ENCODE data around the gene PIWIL4. TPM values are rescaled to one million over a fixed set of nuclear protein-coding genes. Genes with fewer than 3 reads are reported as not detected.

Gene PIWIL4
- total and polyA plus RNA-seq, 2 of the 8 experiments (the other 6 are each of a cell fraction or from before 2014, with no cell fraction given) = 0.51 to 0.52 TPM

DNA sequence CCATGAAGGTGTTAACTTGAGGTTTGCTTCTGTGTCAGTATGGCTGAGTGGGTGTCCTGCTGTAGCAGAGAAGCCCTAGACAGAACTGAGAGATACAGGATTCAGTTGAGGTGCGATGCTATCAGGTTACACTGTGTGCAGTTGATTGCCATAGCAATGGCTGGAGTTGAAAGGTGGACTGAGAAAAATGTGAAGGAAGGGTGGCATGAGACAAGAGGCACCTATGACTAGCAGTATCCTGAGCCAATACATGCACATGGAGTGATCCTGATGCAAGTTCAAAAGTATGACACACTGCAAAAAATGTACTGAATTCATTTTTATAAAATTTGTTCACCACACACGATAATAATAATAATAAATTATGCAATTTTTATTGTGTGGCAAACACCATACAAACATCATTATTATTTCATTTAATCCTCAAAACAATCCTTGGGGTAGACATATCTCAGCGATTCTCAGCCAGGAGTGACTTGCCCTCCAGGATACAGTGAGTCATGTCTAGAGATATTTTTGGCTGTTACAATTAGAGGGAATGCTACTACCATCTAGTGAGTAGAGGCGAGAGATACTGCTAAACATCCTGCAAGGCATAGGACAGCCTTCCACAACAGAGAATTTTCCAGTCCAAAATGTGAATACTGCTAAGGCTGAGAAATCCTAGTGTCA, 3.9 kb upstream of the PIWIL4 start:
- H3K23ac ChIP-seq (ENCODE audit: insufficient read length) = no peak overlapping the region
- no peak overlapping the region for H4K5ac ChIP-seq (ENCODE audit: insufficient read length, low read depth, low read length)
- no peaks in the 10 kb centered on the region for H3K9me3 ChIP-seq (ENCODE audit: insufficient read depth in 2 of 2, low read depth in 1 of 2, low read length in 1 of 2)
- H3K27me3 ChIP-seq (replicated peaks in 1 of 4; ENCODE audit: control insufficient read depth in 3 of 4, extremely low read depth in 1 of 4, insufficient read depth in 3 of 4, low read length in 3 of 4) = no peaks in the 10 kb centered on the region; a peak in 1 of 7 replicates
- peak overlapping the region; percentile 19; the same call in 1 of the 2 replicates for H2BK5ac ChIP-seq (ENCODE audit: low read depth, low read length)
- no peak overlapping the region for H2AFZ ChIP-seq (ENCODE audit: low read length)
- H2BK12ac ChIP-seq (ENCODE audit: low read depth, low read length) = no peak overlapping the region
- H2BK20ac ChIP-seq (ENCODE audit: low read length) = no peak overlapping the region
- ChIA-PET POLR2A (ENCODE audit: partially characterized antibody) (no interaction called here), CTCF (ENCODE audit: partially characterized antibody) (interaction anchor here (0.9 to 1.7 kb wide), 2 partner anchors 11 to 42 kb away, joined by 5 read pairs; no protein-coding TSS in a partner anchor)
- H3K14ac ChIP-seq (ENCODE audit: insufficient read length) = no peak overlapping the region
- no peak overlapping the region; the same call in 1 of the 2 replicates for H2AK5ac ChIP-seq (ENCODE audit: low read depth, low read length)
- TF ChIP-seq KDM1A (IDR thresholded peaks at IDR 0.05; ENCODE audit: borderline replicate concordance, low read length) = no peak
- peak; percentile 5 to 33; a peak in 1 of 4 replicates for TF ChIP-seq RAD21 (IDR thresholded peaks at IDR 0.05 in 1 of 2, conservative IDR thresholded peaks at IDR 0.05 in 1 of 2; ENCODE audit: low read depth in 2 of 2, low read length in 2 of 2)
- no peaks in the 10 kb centered on the region for H3K79me2 ChIP-seq (ENCODE audit: control insufficient read depth in 1 of 2, insufficient read depth in 2 of 2, low read length in 2 of 2)
- no peak overlapping the region for H2BK15ac ChIP-seq (ENCODE audit: low read length)
- no peak overlapping the region for H3K4me3 ChIP-seq (ENCODE audit: extremely low read depth in 1 of 4, insufficient read depth in 2 of 4, low read depth in 3 of 4, low read length in 4 of 4)
- H3K23me2 ChIP-seq (ENCODE audit: low read depth, low read length) = no peaks in the 10 kb centered on the region
- no peaks in the 10 kb centered on the region for H3K36me3 ChIP-seq (ENCODE audit: control insufficient read depth in 2 of 4, insufficient read depth in 4 of 4, low read length in 3 of 4)
- DNase-seq (ENCODE audit: low read depth in 1 of 2, low spot score in 2 of 2) (no peak), FAIRE-seq (no peak)
- H3K9ac ChIP-seq (replicated peaks in 1 of 4; ENCODE audit: extremely low read depth in 1 of 4, low read depth in 3 of 4, low read length in 3 of 4) = no peak overlapping the region
- no peak overlapping the region for H3K27ac ChIP-seq (ENCODE audit: low read depth, low read length)
- no peak overlapping the region for H3K56ac ChIP-seq (replicated peaks; ENCODE audit: insufficient read length, low read depth, low read length)
- no peaks in the 10 kb centered on the region for H4K20me1 ChIP-seq (replicated peaks in 1 of 2; ENCODE audit: control insufficient read depth in 1 of 2, insufficient read depth in 2 of 2, low read length in 2 of 2)
- WGBS, 2 experiments (ENCODE audit: extremely low coverage in 1 of 2, insufficient coverage in 1 of 2, insufficient read length in 1 of 2, insufficient replicate concordance in 2 of 2, low coverage in 1 of 2, low lambda C conversion rate in 2 of 2, missing lambda C conversion rate in 1 of 2) = 91% methylated on average over 4 of the region's 4 CpGs; no CpG with 5 or more reads in 1 of the 2 experiments
- H4K91ac ChIP-seq (replicated peaks; ENCODE audit: insufficient read length, low read length) = no peak overlapping the region
- peaks cover 0 to 6% (median under 1%) of the 10 kb centered on the region in 4 experiments; a peak in 2 of 7 replicates for H3K4me1 ChIP-seq (replicated peaks in 1 of 4; ENCODE audit: control insufficient read depth in 3 of 4, insufficient read depth in 4 of 4, low read length in 3 of 4)
- no peak overlapping the region for H3K4ac ChIP-seq (replicated peaks; ENCODE audit: insufficient read length, low read depth, low read length)
- no peak overlapping the region for H3K18ac ChIP-seq (ENCODE audit: extremely low read depth, low read length)
- H3K79me1 ChIP-seq (ENCODE audit: low read depth, low read length) = no peaks in the 10 kb centered on the region
- no peak overlapping the region for H2BK120ac ChIP-seq (replicated peaks; ENCODE audit: low read depth, low read length)
- no peak overlapping the region for H4K8ac ChIP-seq (ENCODE audit: extremely low read depth, insufficient read depth, low read length)
- no peak overlapping the region for H3K4me2 ChIP-seq (ENCODE audit: insufficient read depth in 1 of 2, low read depth in 2 of 2, low read length in 2 of 2)
